H1 (cell line): Measurements from ENCODE around the gene MGST2.

Experiments used
- BACH1 ChIP-seq: IDR thresholded peaks from 2 replicates; pipeline ENCODE4 v1.6.1; 2012; ENCODE audit warnings: low read length, improper control_type of control experiment
- CEBPB ChIP-seq: IDR thresholded peaks from 2 replicates; pipeline ENCODE4 v1.6.1; 2012; ENCODE audit warnings: low read depth, low read length
- CREB1 ChIP-seq: IDR thresholded peaks from 2 replicates; pipeline ENCODE4 v1.6.1; 2012; ENCODE audit warnings: inconsistent platforms
- EZH2 ChIP-seq: fragments of 200-600 bp; sonication (generic); IDR thresholded peaks from 2 replicates; pipeline ENCODE4 v1.7.1; 2012; ENCODE audit warnings: low read depth, mild to moderate bottlenecking, moderate library complexity, low read length, inconsistent platforms; ENCODE audit not compliant: severe bottlenecking
- FOSL1 ChIP-seq: IDR thresholded peaks from 2 replicates; pipeline ENCODE4 v1.6.1; 2011; ENCODE audit warnings: mild to moderate bottlenecking, low read depth, low read length, moderate library complexity; ENCODE audit not compliant: insufficient read depth
- GABPA ChIP-seq: IDR thresholded peaks from 2 replicates; pipeline ENCODE4 v1.6.1; 2011; ENCODE audit warnings: mild to moderate bottlenecking, low read length, moderate library complexity, borderline replicate concordance; ENCODE audit not compliant: insufficient read depth
- JUND ChIP-seq: IDR thresholded peaks from 2 replicates; pipeline ENCODE4 v1.6.1; 2011; ENCODE audit warnings: mild to moderate bottlenecking, improper control_type of control experiment, low read length
- NANOG ChIP-seq: IDR thresholded peaks from 2 replicates; pipeline ENCODE4 v1.6.1; 2011; ENCODE audit warnings: low read length, low read depth, mild to moderate bottlenecking, inconsistent platforms; ENCODE audit not compliant: insufficient read depth, poor library complexity, severe bottlenecking
- PHF8 ChIP-seq: fragments of 200-600 bp; sonication (generic); conservative IDR thresholded peaks from 2 replicates; pipeline ENCODE4 v1.7.1; 2012; ENCODE audit warnings: low read depth, mild to moderate bottlenecking, inconsistent platforms, low read length, moderate library complexity
- POLR2A ChIP-seq, 2 experiments: IDR thresholded peaks; 1 replicate in 1 of 2; 2 replicates in 1 of 2; pipeline ENCODE4 v1.6.1; 2011; ENCODE audit warnings: low read depth in 2 of 2, low read length in 2 of 2, mild to moderate bottlenecking in 2 of 2; ENCODE audit errors: control extremely low read depth in 1 of 2
- POLR2AphosphoS5 ChIP-seq: IDR thresholded peaks from 2 replicates; pipeline ENCODE4 v1.6.1; 2011; ENCODE audit warnings: low read depth, low read length
- SIRT6 ChIP-seq: IDR thresholded peaks from one replicate; pipeline ENCODE4 v1.7.1; 2012; ENCODE audit warnings: low read length, inconsistent platforms
- SUZ12 ChIP-seq: fragments of 200-600 bp; sonication (generic); IDR thresholded peaks from 2 replicates; pipeline ENCODE4 v1.6.1; 2012; ENCODE audit warnings: mild to moderate bottlenecking, inconsistent platforms, low read length, moderate library complexity, mixed read lengths
- TF ChIP-seq, protein P1 (sequence below), 3 experiments: IDR thresholded peaks; 1 replicate in 2 of 3; 2 replicates in 1 of 3; pipeline versions ENCODE4 v1.5.1 to v1.6.1; 2011; ENCODE audit warnings: low read length in 3 of 3, mild to moderate bottlenecking in 3 of 3, inconsistent platforms in 2 of 3, low read depth in 1 of 3, moderate library complexity in 1 of 3; ENCODE audit not compliant: insufficient read depth in 1 of 3; ENCODE audit errors: control extremely low read depth in 1 of 3

DNA sequence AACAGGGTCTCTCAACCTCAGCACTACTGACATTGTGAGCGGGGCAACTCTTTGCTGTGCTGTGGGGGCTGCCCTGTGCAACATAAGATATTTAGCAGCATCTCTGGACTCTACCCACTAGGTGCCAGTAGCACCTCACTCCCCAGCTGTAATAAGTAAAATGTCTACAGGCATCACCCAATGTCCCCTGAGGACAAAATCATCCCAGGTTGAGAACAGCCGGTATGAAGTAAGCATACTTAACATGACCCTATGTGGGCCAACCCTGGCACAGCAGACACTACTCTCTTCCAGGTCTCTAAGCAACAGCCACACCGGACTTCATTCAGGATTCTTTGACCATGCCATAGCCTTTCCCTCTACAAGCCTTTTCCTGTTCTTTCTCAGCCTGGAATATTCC, 10.5 kb upstream of the MGST2 start:
- no peak for TF ChIP-seq NANOG
- TF ChIP-seq, protein P1, sequence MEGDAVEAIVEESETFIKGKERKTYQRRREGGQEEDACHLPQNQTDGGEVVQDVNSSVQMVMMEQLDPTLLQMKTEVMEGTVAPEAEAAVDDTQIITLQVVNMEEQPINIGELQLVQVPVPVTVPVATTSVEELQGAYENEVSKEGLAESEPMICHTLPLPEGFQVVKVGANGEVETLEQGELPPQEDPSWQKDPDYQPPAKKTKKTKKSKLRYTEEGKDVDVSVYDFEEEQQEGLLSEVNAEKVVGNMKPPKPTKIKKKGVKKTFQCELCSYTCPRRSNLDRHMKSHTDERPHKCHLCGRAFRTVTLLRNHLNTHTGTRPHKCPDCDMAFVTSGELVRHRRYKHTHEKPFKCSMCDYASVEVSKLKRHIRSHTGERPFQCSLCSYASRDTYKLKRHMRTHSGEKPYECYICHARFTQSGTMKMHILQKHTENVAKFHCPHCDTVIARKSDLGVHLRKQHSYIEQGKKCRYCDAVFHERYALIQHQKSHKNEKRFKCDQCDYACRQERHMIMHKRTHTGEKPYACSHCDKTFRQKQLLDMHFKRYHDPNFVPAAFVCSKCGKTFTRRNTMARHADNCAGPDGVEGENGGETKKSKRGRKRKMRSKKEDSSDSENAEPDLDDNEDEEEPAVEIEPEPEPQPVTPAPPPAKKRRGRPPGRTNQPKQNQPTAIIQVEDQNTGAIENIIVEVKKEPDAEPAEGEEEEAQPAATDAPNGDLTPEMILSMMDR (IDR thresholded peaks at IDR 0.05; ENCODE audit: control extremely low read depth in 1 of 3, insufficient read depth in 1 of 3, low read depth in 1 of 3, low read length in 3 of 3): peak; percentile 3 to 26 (median 16); a peak in 3 of 4 replicates
- no peak for TF ChIP-seq JUND
- TF ChIP-seq PHF8: no peak
- TF ChIP-seq SUZ12: no peak
- no peak for TF ChIP-seq CEBPB
- TF ChIP-seq POLR2A (IDR thresholded peaks at IDR 0.05; ENCODE audit: control extremely low read depth in 1 of 2, low read depth in 2 of 2, low read length in 2 of 2): no peak
- TF ChIP-seq CREB1: no peak
- TF ChIP-seq EZH2: no peak
- TF ChIP-seq SIRT6: no peak
- no peak for TF ChIP-seq BACH1
- TF ChIP-seq POLR2AphosphoS5: no peak
- no peak for TF ChIP-seq FOSL1
- TF ChIP-seq GABPA: no peak
